ENCODE measurements around the gene TRIM4.
A peak's percentile ranks its signal among the peaks of the same experiment; 100 is the strongest.
"Not testable (repeated sequence)": the region's sequence is repeated elsewhere in the genome, so short reads cannot be mapped to it uniquely, and the experiment has no call there.

Gene TRIM4

GRCh38 chr7:99918959-99919813, at the start of gene TRIM4:
TRIM4 (minus strand) TSS chr7:99919530; CDS start chr7:99919401, 129 bp downstream.
- DNase-seq: peak; percentile 94

- no peak for DNase-seq
These were observed 39.4 kb upstream of the TRIM4 start for GRCh38 chr7:99958564-99959227.

- no peak for DNase-seq
These were observed 35.9 kb upstream of the TRIM4 start for GRCh38 chr7:99955247-99955646.

- DNase-seq: not testable (repeated sequence)
These were observed 35.3 kb upstream of the TRIM4 start for GRCh38 chr7:99954643-99955042.

- DNase-seq: no peak
These were observed 34.3 kb upstream of the TRIM4 start for GRCh38 chr7:99953649-99954048.

GRCh38 chr7:99952649-99953048, 33.3 kb upstream of the TRIM4 start:
- DNase-seq: not testable (repeated sequence)

- not testable (repeated sequence) for DNase-seq
These were observed 31.5 kb upstream of the TRIM4 start for GRCh38 chr7:99950819-99951218.

GRCh38 chr7:99949645-99950228, 30.4 kb upstream of the TRIM4 start:
- DNase-seq: no peak

GRCh38 chr7:99947608-99948007, 28.3 kb upstream of the TRIM4 start:
- no peak for DNase-seq

- DNase-seq: no peak
These were observed 25.3 kb upstream of the TRIM4 start for GRCh38 chr7:99944497-99945070.

GRCh38 chr7:99943641-99944496, 24.5 kb upstream of the TRIM4 start:
- no peak for DNase-seq

GRCh38 chr7:99938296-99938695, 19.0 kb upstream of the TRIM4 start:
- no peak for DNase-seq

GRCh38 chr7:99935009-99935408, 15.7 kb upstream of the TRIM4 start:
- not testable (repeated sequence) for DNase-seq

- DNase-seq: no peak
These were observed 11.0 kb upstream of the TRIM4 start for GRCh38 chr7:99930376-99930775.

GRCh38 chr7:99929730-99930053, 10.4 kb upstream of the TRIM4 start:
- DNase-seq: no peak

GRCh38 chr7:99928994-99929729, 9.8 kb upstream of the TRIM4 start, which contains the start of gene GJC3:
GJC3 (minus strand) TSS chr7:99929620; CDS start chr7:99929620, 0 bp downstream.
- DNase-seq: peak; percentile 42

- DNase-seq: no peak
These were observed 8.9 kb upstream of the TRIM4 start for GRCh38 chr7:99928188-99928587.

GRCh38 chr7:99927536-99927935, 8.2 kb upstream of the TRIM4 start:
- no peak for DNase-seq

- no peak for DNase-seq
These were observed 7.0 kb upstream of the TRIM4 start for GRCh38 chr7:99926321-99926720.

GRCh38 chr7:99923200-99923599, 3.9 kb upstream of the TRIM4 start:
- DNase-seq: no peak

- DNase-seq: no peak
These were observed 819 bp upstream of the TRIM4 start for GRCh38 chr7:99920149-99920548.

GRCh38 chr7:99919814-99920112, 433 bp upstream of the TRIM4 start:
- no peak for DNase-seq
